H1 (cell line): ENCODE data around the gene RAB35. TPM values are rescaled to one million over a fixed set of nuclear protein-coding genes. Genes with fewer than 3 reads are reported as not detected.

Experiments used
- CTCF ChIA-PET: fragments of 300-600 bp; sonication (Branson Sonifier 250); formaldehyde crosslinking; loops from one replicate; lab custom pipeline; 2021; ENCODE audit not compliant: partially characterized antibody; lab: Charles Lee
- POLR2A ChIA-PET: fragments of 300-600 bp; sonication (Branson Sonifier 250); formaldehyde crosslinking; loops from one replicate; lab custom pipeline; 2021; ENCODE audit warnings: inconsistent platforms; ENCODE audit not compliant: partially characterized antibody; lab: Charles Lee
- DNase-seq, 2 experiments: peaks; one replicate each; pipeline versions ENCODE4 v3.0.0 to v3.0.0-alpha.2; 2010 to 2022; ENCODE audit warnings: low spot score in 2 of 2, low read depth in 1 of 2, mixed read lengths in 1 of 2
- FAIRE-seq: peaks from 2 replicates; lab custom pipeline; 2011; peaks lifted over from hg19 to GRCh38; lab: Jason Lieb, UNC
- H2AFZ ChIP-seq: 2 replicates; pipeline ENCODE4 v1.8.1; 2012; ENCODE audit warnings: low read length, inconsistent platforms
- H2AK5ac ChIP-seq: 2 replicates; pipeline ENCODE4 v1.6.1; 2013; ENCODE audit warnings: low read depth, low read length
- H2BK120ac ChIP-seq: replicated peaks from 2 replicates; pipeline ENCODE3; 2013; ENCODE audit warnings: low read depth, low read length, inconsistent platforms
- H2BK12ac ChIP-seq: 2 replicates; pipeline ENCODE4 v1.6.1; 2013; ENCODE audit warnings: low read depth, low read length
- H2BK15ac ChIP-seq: 2 replicates; pipeline ENCODE4 v1.6.1; 2013; ENCODE audit warnings: low read length
- H2BK20ac ChIP-seq: 2 replicates; pipeline ENCODE4 v1.6.1; 2013; ENCODE audit warnings: low read length
- H2BK5ac ChIP-seq: 2 replicates; pipeline ENCODE4 v1.6.1; 2013; ENCODE audit warnings: low read depth, low read length
- H3K14ac ChIP-seq: 2 replicates; pipeline ENCODE4 v1.6.1; 2013; ENCODE audit warnings: inconsistent platforms; ENCODE audit not compliant: insufficient read length
- H3K18ac ChIP-seq: 2 replicates; pipeline ENCODE4 v1.6.1; 2013; ENCODE audit warnings: low read length; ENCODE audit errors: extremely low read depth
- H3K23ac ChIP-seq: 2 replicates; pipeline ENCODE4 v1.6.1; 2013; ENCODE audit warnings: inconsistent platforms; ENCODE audit not compliant: insufficient read length
- H3K23me2 ChIP-seq: 2 replicates; pipeline ENCODE4 v1.6.1; 2013; ENCODE audit warnings: low read depth, low read length
- H3K27ac ChIP-seq: 2 replicates; pipeline ENCODE4 v1.6.1; 2011; ENCODE audit warnings: low read depth, low read length, inconsistent platforms
- H3K27me3 ChIP-seq, 4 experiments: replicated peaks in 1 of 4; 1 replicate in 1 of 4; 2 replicates in 3 of 4; pipeline versions ENCODE4 v1.6.1 to v1.8.1; 2011 to 2013; ENCODE audit warnings: low read length in 3 of 4, mild to moderate bottlenecking in 3 of 4, inconsistent platforms in 2 of 4, mixed read lengths in 2 of 4, moderate library complexity in 1 of 4; ENCODE audit not compliant: control insufficient read depth in 3 of 4, insufficient read depth in 3 of 4; ENCODE audit errors: extremely low read depth in 1 of 4
- H3K36me3 ChIP-seq, 4 experiments: 2 replicates each; pipeline versions ENCODE4 v1.6.1 to v1.8.1; 2011 to 2013; ENCODE audit warnings: mild to moderate bottlenecking in 4 of 4, low read length in 3 of 4, moderate library complexity in 2 of 4, control low read depth in 1 of 4, inconsistent platforms in 1 of 4; ENCODE audit not compliant: insufficient read depth in 4 of 4, control insufficient read depth in 2 of 4
- H3K4ac ChIP-seq: replicated peaks from 2 replicates; pipeline ENCODE3; 2013; ENCODE audit warnings: low read length, low read depth, mixed read lengths, inconsistent platforms; ENCODE audit not compliant: insufficient read length
- H3K4me1 ChIP-seq, 4 experiments: replicated peaks in 1 of 4; 1 replicate in 1 of 4; 2 replicates in 3 of 4; pipeline versions ENCODE4 v1.6.1 to v1.8.1; 2011 to 2013; ENCODE audit warnings: low read length in 3 of 4, inconsistent platforms in 2 of 4, mixed read lengths in 1 of 4; ENCODE audit not compliant: insufficient read depth in 4 of 4, control insufficient read depth in 3 of 4
- H3K4me2 ChIP-seq, 2 experiments: 2 replicates each; pipeline versions ENCODE4 v1.6.1 to v1.8.1; 2011 to 2013; ENCODE audit warnings: low read depth in 2 of 2, low read length in 2 of 2, control low read depth in 1 of 2, inconsistent platforms in 1 of 2, mild to moderate bottlenecking in 1 of 2; ENCODE audit not compliant: insufficient read depth in 1 of 2
- H3K4me3 ChIP-seq, 4 experiments: fragments of 200-600, 300-600 bp in 1 of 4; sonication (generic), shearing (Covaris generic), sonication (Bioruptor Twin) in 1 of 4; 2 replicates each; pipeline versions ENCODE4 v1.5.1 to v1.8.1; 2011 to 2016; ENCODE audit warnings: low read length in 4 of 4, low read depth in 3 of 4, control low read depth in 2 of 4, inconsistent platforms in 2 of 4, mild to moderate bottlenecking in 2 of 4, mixed read lengths in 1 of 4, moderate library complexity in 1 of 4; ENCODE audit not compliant: insufficient read depth in 2 of 4; ENCODE audit errors: extremely low read depth in 1 of 4
- H3K56ac ChIP-seq: replicated peaks from 2 replicates; pipeline ENCODE3; 2013; ENCODE audit warnings: low read depth, mild to moderate bottlenecking, mixed read lengths, low read length, inconsistent platforms; ENCODE audit not compliant: insufficient read length
- H3K79me1 ChIP-seq: 2 replicates; pipeline ENCODE4 v1.6.1; 2013; ENCODE audit warnings: low read depth, low read length, control low read depth
- H3K79me2 ChIP-seq, 2 experiments: 2 replicates each; pipeline versions ENCODE4 v1.6.1 to v1.8.1; 2012 to 2013; ENCODE audit warnings: low read length in 2 of 2, mild to moderate bottlenecking in 2 of 2, inconsistent platforms in 1 of 2; ENCODE audit not compliant: insufficient read depth in 2 of 2, control insufficient read depth in 1 of 2
- H3K9ac ChIP-seq, 4 experiments: replicated peaks in 1 of 4; 1 replicate in 1 of 4; 2 replicates in 3 of 4; pipeline versions ENCODE4 v1.6.1 to v1.8.1; 2011 to 2013; ENCODE audit warnings: low read depth in 3 of 4, low read length in 3 of 4, control low read depth in 2 of 4, mild to moderate bottlenecking in 2 of 4, moderate library complexity in 2 of 4, inconsistent platforms in 1 of 4; ENCODE audit errors: extremely low read depth in 1 of 4
- H3K9me3 ChIP-seq, 2 experiments: 2 replicates each; pipeline versions ENCODE4 v1.6.1 to v1.8.1; 2012 to 2013; ENCODE audit warnings: mild to moderate bottlenecking in 2 of 2, moderate library complexity in 2 of 2, control low read depth in 1 of 2, inconsistent platforms in 1 of 2, low read depth in 1 of 2, low read length in 1 of 2, mixed read lengths in 1 of 2; ENCODE audit not compliant: insufficient read depth in 2 of 2
- H4K20me1 ChIP-seq, 2 experiments: replicated peaks in 1 of 2; 2 replicates each; pipeline versions ENCODE3 to v1.8.1; 2011 to 2013; ENCODE audit warnings: inconsistent platforms in 2 of 2, low read length in 2 of 2, mild to moderate bottlenecking in 1 of 2; ENCODE audit not compliant: insufficient read depth in 2 of 2, control insufficient read depth in 1 of 2
- H4K5ac ChIP-seq: 2 replicates; pipeline ENCODE4 v1.6.1; 2013; ENCODE audit warnings: low read length, low read depth, mixed read lengths, inconsistent platforms; ENCODE audit not compliant: insufficient read length
- H4K8ac ChIP-seq: 2 replicates; pipeline ENCODE4 v1.8.0; 2013; ENCODE audit warnings: mild to moderate bottlenecking, moderate library complexity, low read length, inconsistent platforms; ENCODE audit not compliant: insufficient read depth; ENCODE audit errors: extremely low read depth
- H4K91ac ChIP-seq: replicated peaks from 2 replicates; pipeline ENCODE3; 2013; ENCODE audit warnings: low read length, mixed read lengths, inconsistent platforms; ENCODE audit not compliant: insufficient read length
- ATF3 ChIP-seq: IDR thresholded peaks from 2 replicates; pipeline ENCODE4 v1.6.1; 2011; ENCODE audit warnings: low read depth, mild to moderate bottlenecking, low read length; ENCODE audit not compliant: insufficient read depth
- BACH1 ChIP-seq: IDR thresholded peaks from 2 replicates; pipeline ENCODE4 v1.6.1; 2012; ENCODE audit warnings: low read length, improper control_type of control experiment
- CTBP2 ChIP-seq: IDR thresholded peaks from 2 replicates; pipeline ENCODE4 v1.7.0; 2011; ENCODE audit warnings: borderline replicate concordance, mild to moderate bottlenecking, moderate library complexity, mixed read lengths, low read length; ENCODE audit not compliant: insufficient read depth, insufficient read length
- CTCF ChIP-seq, 3 experiments: IDR thresholded peaks; 1 replicate in 2 of 3; 2 replicates in 1 of 3; pipeline versions ENCODE4 v1.5.1 to v1.6.1; 2011; ENCODE audit warnings: low read length in 3 of 3, mild to moderate bottlenecking in 3 of 3, inconsistent platforms in 2 of 3, low read depth in 1 of 3, moderate library complexity in 1 of 3; ENCODE audit not compliant: insufficient read depth in 1 of 3; ENCODE audit errors: control extremely low read depth in 1 of 3
- KDM5A ChIP-seq: fragments of 200-600 bp; IDR thresholded peaks from 2 replicates; pipeline ENCODE4 v1.7.1; 2012; ENCODE audit warnings: mild to moderate bottlenecking, low read length, inconsistent platforms, mixed read lengths
- RFX5 ChIP-seq: IDR thresholded peaks from 2 replicates; pipeline ENCODE4 v1.6.1; 2011; ENCODE audit warnings: low read depth, low read length, improper control_type of control experiment, borderline replicate concordance
- SIN3A ChIP-seq, 2 experiments: IDR thresholded peaks in 1 of 2; conservative IDR thresholded peaks in 1 of 2; 2 replicates each; pipeline ENCODE4 v1.6.1; 2011 to 2012; ENCODE audit warnings: low read length in 2 of 2, improper control_type of control experiment in 1 of 2, low read depth in 1 of 2, mild to moderate bottlenecking in 1 of 2
- SIRT6 ChIP-seq: IDR thresholded peaks from one replicate; pipeline ENCODE4 v1.7.1; 2012; ENCODE audit warnings: low read length, inconsistent platforms
- WGBS, 2 experiments: shearing (Covaris generic) in 1 of 2; methylation state at CpG; one replicate each; pipeline versions ENCODE4 v1.1.6 to v1.1.7; 2013 to 2015; ENCODE audit warnings: low lambda C conversion rate in 2 of 2, mixed read lengths in 2 of 2, inconsistent platforms in 1 of 2, low coverage in 1 of 2, missing lambda C conversion rate in 1 of 2; ENCODE audit not compliant: insufficient replicate concordance in 2 of 2, insufficient coverage in 1 of 2, insufficient read length in 1 of 2; ENCODE audit errors: extremely low coverage in 1 of 2, missing lambda C conversion rate in 1 of 2; 5-methylcytosine and 5-hydroxymethylcytosine counted together
- polyA plus RNA-seq, 7 experiments: library from polyadenylated mRNA; depleted of rRNA in 3 of 7; stranded (reverse) in 5 of 7; unstranded in 2 of 7; fragments of >200 nt in 5 of 7; fragments of 200-250 nt in 2 of 7; gene quantifications; 1 replicate in 5 of 7; 2 replicates in 1 of 7; 4 replicates in 1 of 7; pipeline versions ENCODE4 v1.2.1 to v1.2.3, GENCODE V29; 2011 to 2013; ENCODE audit warnings: missing spikeins in 2 of 7, mixed read lengths in 2 of 7
- total RNA-seq: library from RNA; stranded (reverse); fragmentation: NEBNext Ultra II Directional; extraction: Animal tissue kit (Norgen Biotek cat#: 25700); gene quantifications from 2 replicates; pipeline ENCODE4 v1.2.1, GENCODE V29; 2021

The RAB35 gene
- total and polyA plus RNA-seq, 2 of the 8 experiments (the other 6 are each of a cell fraction or from before 2014, with no cell fraction given): 33.4 to 39.0 TPM

- no peaks in the 10 kb centered on the region for H3K9me3 ChIP-seq
- H2AK5ac ChIP-seq: no peak overlapping the region
- no peak overlapping the region for H4K8ac ChIP-seq
- WGBS, 2 experiments: 93% methylated on average over 9 of the region's 9 CpGs; no CpG with 5 or more reads in 1 of the 2 experiments
- H2BK12ac ChIP-seq: no peak overlapping the region
- H3K79me2 ChIP-seq: no peaks in the 10 kb centered on the region
- no peak overlapping the region for H2BK15ac ChIP-seq
- H3K4me1 ChIP-seq: peaks cover 0 to 2% (median under 1%) of the 10 kb centered on the region in 4 experiments; a peak in 1 of 7 replicates
- H4K20me1 ChIP-seq: peaks cover 0 to 6% of the 10 kb centered on the region in 2 experiments
- ChIA-PET CTCF (interaction anchor here (0.6 to 1.2 kb wide), 3 partner anchors 11 to 1504 kb away, joined by 3 read pairs; no protein-coding TSS in a partner anchor), POLR2A (interaction anchor here (0.6 to 3.7 kb wide), 10 partner anchors 15 to 159 kb away, joined by 3 to 24 read pairs (median 3); partner anchors contain the start of genes GCN1, RAB35, RNU4-2 and RPLP0)
- H3K36me3 ChIP-seq: peaks cover 65 to 98% (median 87%) of the 10 kb centered on the region in 4 experiments
- H2BK5ac ChIP-seq: no peak overlapping the region
- H3K4me2 ChIP-seq: no peak overlapping the region
- H3K4me3 ChIP-seq: no peak overlapping the region
- H3K14ac ChIP-seq: no peak overlapping the region
- no peak overlapping the region for H3K27ac ChIP-seq
- no peak overlapping the region for H2BK20ac ChIP-seq
- no peaks in the 10 kb centered on the region for H3K23me2 ChIP-seq
- no peak overlapping the region for H3K23ac ChIP-seq
- no peak overlapping the region for H2BK120ac ChIP-seq
- no peak overlapping the region for H4K91ac ChIP-seq
- H3K27me3 ChIP-seq: no peaks in the 10 kb centered on the region; a peak in 1 of 7 replicates
- H3K18ac ChIP-seq: no peak overlapping the region
- H3K9ac ChIP-seq: no peak overlapping the region
- H4K5ac ChIP-seq: no peak overlapping the region
- no peaks in the 10 kb centered on the region; the same call in none of the 2 replicates for H3K79me1 ChIP-seq
- DNase-seq: no peak
- H2AFZ ChIP-seq: no peak overlapping the region
- FAIRE-seq: no peak
- TF ChIP-seq RFX5: no peak
- no peak for TF ChIP-seq SIN3A (conservative IDR thresholded peaks at IDR 0.05 in 1 of 2, IDR thresholded peaks at IDR 0.05 in 1 of 2; ENCODE audit: low read depth in 1 of 2, low read length in 2 of 2)
- TF ChIP-seq BACH1: no peak
- TF ChIP-seq ATF3: no peak
- no peak for TF ChIP-seq CTCF (IDR thresholded peaks at IDR 0.05; ENCODE audit: control extremely low read depth in 1 of 3, insufficient read depth in 1 of 3, low read depth in 1 of 3, low read length in 3 of 3)
- no peak for TF ChIP-seq CTBP2
- no peak for TF ChIP-seq SIRT6
- TF ChIP-seq KDM5A: no peak
- H3K56ac ChIP-seq: no peak overlapping the region
- no peak overlapping the region for H3K4ac ChIP-seq
Observed at GRCh38 chr12:120132054-120132836, 15.7 kb upstream of the RAB35 start.
